ENCODE data around the gene ZSCAN2. TPM values are rescaled to one million over a fixed set of nuclear protein-coding genes. Genes with fewer than 3 reads are reported as not detected.

Gene ZSCAN2
- total RNA-seq, 1 donor from 2014 or later, result 16.2 TPM

GRCh38 chr15:84600331-84600686, 500 bp upstream of the ZSCAN2 start:
- Mint-ChIP-seq H3K27me3 (ENCODE audit: low read depth, unreplicated experiment) (no peaks in the 10 kb centered on the region), H3K27ac (ENCODE audit: unreplicated experiment) (no peak overlapping the region), H3K4me3 (ENCODE audit: unreplicated experiment) (peak overlapping the region; percentile 93), H3K36me3 (ENCODE audit: low read depth, unreplicated experiment) (peaks cover 10% of the 10 kb centered on the region), H3K4me1 (ENCODE audit: low read depth, unreplicated experiment) (peaks cover 9% of the 10 kb centered on the region), H3K9me3 (ENCODE audit: unreplicated experiment) (peaks cover 2% of the 10 kb centered on the region)
- Histone ChIP-seq H3K4me1 (ENCODE audit: insufficient read depth, low read length) (peaks cover 4% of the 10 kb centered on the region), H3K27me3 (ENCODE audit: insufficient read depth, low read length) (no peaks in the 10 kb centered on the region), H4K20me1 (ENCODE audit: insufficient read depth, low read length) (peaks cover 20% of the 10 kb centered on the region), H3K9me3 (ENCODE audit: insufficient read depth, low read depth, low read length) (no peaks in the 10 kb centered on the region), H3K9ac (ENCODE audit: low read length) (peak overlapping the region; percentile 91), H3K4me3 (ENCODE audit: insufficient read depth, low read depth, low read length) (peak overlapping the region; percentile 85), H3K36me3 (ENCODE audit: insufficient read depth, low read length) (no peaks in the 10 kb centered on the region), H3K27ac (ENCODE audit: low read depth, low read length) (no peak overlapping the region), H3K4me2 (ENCODE audit: low read length) (peak overlapping the region; percentile 93), H2AFZ (ENCODE audit: low read depth, low read length) (peak overlapping the region; percentile 92), H3K79me2 (ENCODE audit: insufficient read depth, low read length) (peaks cover 26% of the 10 kb centered on the region)
- TF ChIP-seq CTCF (IDR thresholded peaks at IDR 0.05; ENCODE audit: insufficient read depth, low read depth, low read length), result no peak
- TF ChIP-seq EZH2 (IDR thresholded peaks at IDR 0.05; ENCODE audit: insufficient read depth, low read length), result no peak
- no peak for FAIRE-seq
- peak; percentile 76 for DNase-seq (ENCODE audit: low read depth)

GRCh38 chr15:84601555-84601838, 688 bp downstream of the ZSCAN2 start:
- Histone ChIP-seq H3K4me2 (ENCODE audit: low read length) (peak overlapping the region; percentile 93), H3K36me3 (ENCODE audit: insufficient read depth, low read length) (peaks cover 5% of the 10 kb centered on the region), H4K20me1 (ENCODE audit: insufficient read depth, low read length) (peaks cover 32% of the 10 kb centered on the region), H3K4me1 (ENCODE audit: insufficient read depth, low read length) (peaks cover 7% of the 10 kb centered on the region), H3K9me3 (ENCODE audit: insufficient read depth, low read depth, low read length) (no peaks in the 10 kb centered on the region), H3K79me2 (ENCODE audit: insufficient read depth, low read length) (peaks cover 38% of the 10 kb centered on the region), H2AFZ (ENCODE audit: low read depth, low read length) (peak overlapping the region; percentile 74), H3K9ac (ENCODE audit: low read length) (peak overlapping the region; percentile 91), H3K27me3 (ENCODE audit: insufficient read depth, low read length) (no peaks in the 10 kb centered on the region), H3K27ac (ENCODE audit: low read depth, low read length) (peak overlapping the region; percentile 80), H3K4me3 (ENCODE audit: insufficient read depth, low read depth, low read length) (peak overlapping the region; percentile 85)
- Mint-ChIP-seq H3K9me3 (ENCODE audit: unreplicated experiment) (peaks cover 2% of the 10 kb centered on the region), H3K4me1 (ENCODE audit: low read depth, unreplicated experiment) (peaks cover 9% of the 10 kb centered on the region), H3K27ac (ENCODE audit: unreplicated experiment) (no peak overlapping the region), H3K4me3 (ENCODE audit: unreplicated experiment) (peak overlapping the region; percentile 93), H3K36me3 (ENCODE audit: low read depth, unreplicated experiment) (peaks cover 16% of the 10 kb centered on the region), H3K27me3 (ENCODE audit: low read depth, unreplicated experiment) (no peaks in the 10 kb centered on the region)
- DNase-seq (ENCODE audit: low read depth) (no peak), FAIRE-seq (no peak)
- TF ChIP-seq EZH2 (IDR thresholded peaks at IDR 0.05; ENCODE audit: insufficient read depth, low read length) (no peak), CTCF (IDR thresholded peaks at IDR 0.05; ENCODE audit: insufficient read depth, low read depth, low read length) (no peak)

- Mint-ChIP-seq H3K27me3 (ENCODE audit: low read depth, unreplicated experiment) (no peaks in the 10 kb centered on the region), H3K4me3 (ENCODE audit: unreplicated experiment) (no peak overlapping the region), H3K36me3 (ENCODE audit: low read depth, unreplicated experiment) (peaks cover 23% of the 10 kb centered on the region), H3K9me3 (ENCODE audit: unreplicated experiment) (no peaks in the 10 kb centered on the region), H3K4me1 (ENCODE audit: low read depth, unreplicated experiment) (peaks cover 9% of the 10 kb centered on the region), H3K27ac (ENCODE audit: unreplicated experiment) (no peak overlapping the region)
- Histone ChIP-seq H3K9ac (ENCODE audit: low read length) (no peak overlapping the region), H3K4me3 (ENCODE audit: insufficient read depth, low read depth, low read length) (no peak overlapping the region), H4K20me1 (ENCODE audit: insufficient read depth, low read length) (peaks cover 49% of the 10 kb centered on the region), H3K27ac (ENCODE audit: low read depth, low read length) (no peak overlapping the region), H3K9me3 (ENCODE audit: insufficient read depth, low read depth, low read length) (no peaks in the 10 kb centered on the region), H3K4me1 (ENCODE audit: insufficient read depth, low read length) (peaks cover 7% of the 10 kb centered on the region), H3K4me2 (ENCODE audit: low read length) (no peak overlapping the region), H3K36me3 (ENCODE audit: insufficient read depth, low read length) (peaks cover 10% of the 10 kb centered on the region), H3K27me3 (ENCODE audit: insufficient read depth, low read length) (no peaks in the 10 kb centered on the region), H2AFZ (ENCODE audit: low read depth, low read length) (no peak overlapping the region), H3K79me2 (ENCODE audit: insufficient read depth, low read length) (peaks cover 50% of the 10 kb centered on the region)
- FAIRE-seq, result no peak
- no peak for DNase-seq (ENCODE audit: low read depth)
- TF ChIP-seq CTCF (IDR thresholded peaks at IDR 0.05; ENCODE audit: insufficient read depth, low read depth, low read length) (no peak), EZH2 (IDR thresholded peaks at IDR 0.05; ENCODE audit: insufficient read depth, low read length) (no peak)
These were observed 3.0 kb downstream of the ZSCAN2 start for GRCh38 chr15:84603630-84604379.

Data from astrocyte (in vitro differentiated cells and primary cell).